Pancreas (tissue), 10 donors: Measurements from ENCODE around the gene INF2. TPM values are rescaled to one million over a fixed set of nuclear protein-coding genes. Genes with fewer than 3 reads are reported as not detected.
A peak's percentile ranks its signal among the peaks of the same experiment; 100 is the strongest.

Experiments used
- ATAC-seq, 4 donors: fragments of 200-7000 bp; cut with Tn5 transposase; one replicate each; pipeline versions ENCODE4 v1.8.0 to v1.9.1; 2020; ENCODE audit warnings: mild to moderate bottlenecking in 4 of 4, moderate library complexity in 4 of 4
- DNase-seq, 6 donors: peaks; one replicate each; pipeline ENCODE4 v3.0.0-alpha.2; 2020
- FAIRE-seq: peaks from 2 replicates; lab custom pipeline; 2012; peaks lifted over from hg19 to GRCh38; lab: Jason Lieb, UNC
- H3K27ac ChIP-seq, 4 donors: fragments of 200-600 bp; sonication (generic); 1 replicate in 3 of 4; 2 replicates in 1 of 4; pipeline versions ENCODE4 v1.5.0 to v1.8.0; 2020
- H3K27me3 ChIP-seq, 4 donors: fragments of 200-600 bp; one replicate each; pipeline ENCODE4 v1.8.0; 2021
- H3K36me3 ChIP-seq, 3 donors: fragments of 200-600 bp; sonication (generic) in 1 of 3; one replicate each; pipeline versions ENCODE4 v1.5.0 to v1.8.0; 2020 to 2021
- H3K4me1 ChIP-seq, 3 donors: fragments of 200-600 bp; one replicate each; pipeline ENCODE4 v1.8.0; 2021
- H3K4me3 ChIP-seq, 4 donors: fragments of 200-600 bp; sonication (generic) in 2 of 4; one replicate each; pipeline versions ENCODE4 v1.5.0 to v1.8.0; 2020 to 2021
- H3K9me3 ChIP-seq, 4 donors: fragments of 200-600 bp; one replicate each; pipeline ENCODE4 v1.8.0; 2021
- CTCF ChIP-seq, 4 donors: fragments of 200-600 bp; sonication (generic) in 3 of 4; IDR thresholded peaks; one replicate each; pipeline versions ENCODE4 v1.5.0 to v1.8.0; 2021; ENCODE audit warnings: antibody characterized with exemption in 4 of 4
- WGBS, 2 donors: extraction: QIAGEN DNeasy Blood & Tissue Kit; methylation state at CpG; one replicate each; pipeline ENCODE4 v1.1.7; 2013; 5-methylcytosine and 5-hydroxymethylcytosine counted together
- intact Hi-C, 3 donors: fragments of 100-400 bp; cut with DNase I; formaldehyde crosslinking; loops; one replicate each; pipeline versions ENCODE4 v1.11.1 to v1.14.2; 2022
- polyA plus RNA-seq, 2 donors: library from polyadenylated mRNA; stranded (reverse); fragments of 200-250 nt; gene quantifications; one replicate each; pipeline ENCODE4 v1.2.3, GENCODE V29; 2013
- total RNA-seq, 6 donors: library from RNA; stranded (reverse); fragmentation: NEBNext Ultra II Directional in 4 of 6; extraction: Animal tissue kit (Norgen Biotek cat#: 25700) in 4 of 6; gene quantifications; one replicate each; pipeline versions ENCODE4 v1.2.1 to v1.2.4, GENCODE V29; 2021 to 2023
- donor health status: healthy with polysubstance abuse.
- donor health status: DM: no; HTN: no; CAD: no; lungs with moderate emphysema.
- donor health status: DM: no; HTN: no; CAD: no.
- donor health status: control.
- donor health status: control.
- donor health status: Bipolar disorder and iron deficiency.
- donor health status: DM: yes; HTN: yes; CAD: no.
- donor health status: DM: no; HTN: no; CAD: no.
- donor health status: DM: no; HTN: no; CAD: no.
- donor health status: DM: yes; HTN: yes; CAD: no.

Gene INF2
- total and polyA plus RNA-seq, 8 donors, result 20.4 to 80.8 (median 27.8) TPM

GRCh38 chr14:104678346-104678745 is 11.1 kb upstream of the INF2 start:
- ATAC-seq, result no peak
- peak overlapping the region in 3 of 4 donors; percentile 22 to 59 (median 50) for H3K4me3 ChIP-seq
- H3K4me1 ChIP-seq, result peaks cover 16 to 33% (median 26%) of the 10 kb centered on the region in 3 donors

GRCh38 chr14:104678901-104679705 is 10.3 kb upstream of the INF2 start:
- DNase-seq, result peak in 3 of 6 donors; percentile 23 to 78 (median 35)
- 91 to 95% methylated on average over 18 of the region's 18 CpGs for WGBS, 2 donors
- peaks cover 16 to 33% (median 26%) of the 10 kb centered on the region in 3 donors for H3K4me1 ChIP-seq
- no peaks in the 10 kb centered on the region for H3K36me3 ChIP-seq
- intact Hi-C loops, result no loop called here
- H3K27ac ChIP-seq, result no peak overlapping the region
- no peaks in the 10 kb centered on the region for H3K27me3 ChIP-seq
- no peak overlapping the region for H3K4me3 ChIP-seq
- TF ChIP-seq CTCF (IDR thresholded peaks at IDR 0.05), result no peak
- no peak for FAIRE-seq
- ATAC-seq, result no peak
- no peaks in the 10 kb centered on the region for H3K9me3 ChIP-seq

More at GRCh38 chr14:104678346-104678745, 11.1 kb upstream of the INF2 start:
- DNase-seq (peak in 2 of 6 donors; percentile 42 to 66), FAIRE-seq (no peak)
- Histone ChIP-seq H3K36me3 (no peaks in the 10 kb centered on the region), H3K9me3 (no peaks in the 10 kb centered on the region), H3K27me3 (no peaks in the 10 kb centered on the region), H3K27ac (peak overlapping the region in 3 of 4 donors; percentile 55 to 77 (median 70))
- WGBS, 2 donors, result 72 to 84% methylated on average over 11 to 13 of the region's 13 CpGs
- intact Hi-C loops, result no loop called here
- no peak for TF ChIP-seq CTCF (IDR thresholded peaks at IDR 0.05)

GRCh38 chr14:104680056-104680805 is 9.2 kb upstream of the INF2 start:
- no peak for TF ChIP-seq CTCF (IDR thresholded peaks at IDR 0.05)
- no peak for FAIRE-seq
- WGBS, 2 donors, result 79% methylated on average over 21 of the region's 21 CpGs
- Histone ChIP-seq H3K4me3 (no peak overlapping the region), H3K36me3 (no peaks in the 10 kb centered on the region), H3K9me3 (no peaks in the 10 kb centered on the region), H3K4me1 (peaks cover 16 to 33% (median 26%) of the 10 kb centered on the region in 3 donors), H3K27ac (peak overlapping the region; percentile 59 to 89 (median 84)), H3K27me3 (no peaks in the 10 kb centered on the region)
- intact Hi-C loops, result no loop called here
- peak in 5 of 6 donors; percentile 51 to 80 (median 61) for DNase-seq
- peak; percentile 34 to 64 (median 46) for ATAC-seq

GRCh38 chr14:104680806-104681688 is 8.4 kb upstream of the INF2 start:
- 46 to 52% methylated on average over 26 of the region's 26 CpGs for WGBS, 2 donors
- Histone ChIP-seq H3K36me3 (no peaks in the 10 kb centered on the region), H3K27me3 (no peaks in the 10 kb centered on the region), H3K27ac (peak overlapping the region; percentile 59 to 89 (median 84)), H3K4me1 (peaks cover 16 to 33% (median 26%) of the 10 kb centered on the region in 3 donors), H3K4me3 (no peak overlapping the region), H3K9me3 (no peaks in the 10 kb centered on the region)
- TF ChIP-seq CTCF (IDR thresholded peaks at IDR 0.05), result no peak
- FAIRE-seq (no peak), DNase-seq (peak in 5 of 6 donors; percentile 80 to 86 (median 83)), ATAC-seq (peak; percentile 75 to 82 (median 80))
- intact Hi-C loops, result no loop called here
